ENCODE data around the gene NTNG2. TPM values are rescaled to one million over a fixed set of nuclear protein-coding genes. Genes with fewer than 3 reads are reported as not detected.

Gene NTNG2
- total and polyA plus RNA-seq, 10 of the 15 experiments (the other 5 are each of a cell fraction or from before 2014, with no cell fraction given) = 0.37 to 0.79 (median 0.45) TPM; not detected in 6

- 19% methylated on average over 16 of the region's 16 CpGs for WGBS (ENCODE audit: insufficient coverage, insufficient replicate concordance, low lambda C conversion rate, missing lambda C conversion rate)
- Histone ChIP-seq H3K9ac (ENCODE audit: control insufficient read depth, insufficient read depth, low read length) (no peak overlapping the region), H4K20me1 (ENCODE audit: control insufficient read depth, insufficient read depth) (no peaks in the 10 kb centered on the region), H3K27me3 (replicated peaks in 1 of 2; ENCODE audit: control insufficient read depth in 2 of 2, insufficient read depth in 2 of 2, low read length in 1 of 2) (peaks cover 4 to 19% of the 10 kb centered on the region in 2 experiments), H3K36me3 (ENCODE audit: control insufficient read depth in 2 of 2, insufficient read depth in 2 of 2, low read length in 1 of 2) (no peaks in the 10 kb centered on the region), H3K4me1 (ENCODE audit: control insufficient read depth, insufficient read depth, low read length) (no peaks in the 10 kb centered on the region), H3K4me2 (ENCODE audit: control insufficient read depth, insufficient read depth) (no peak overlapping the region), H2AFZ (ENCODE audit: control insufficient read depth, low read depth, low read length) (no peak overlapping the region), H3K27ac (ENCODE audit: control insufficient read depth, insufficient read depth) (no peak overlapping the region), H3K4me3 (no peak overlapping the region), H3K9me3 (replicated peaks; ENCODE audit: control insufficient read depth, insufficient read depth, low read length) (no peaks in the 10 kb centered on the region), H3K79me2 (ENCODE audit: control insufficient read depth, insufficient read depth, low read length) (no peaks in the 10 kb centered on the region)
- DNase-seq (ENCODE audit: low read depth, low spot score) = no peak
- POLR2A ChIA-PET = no interaction called here
- CTCF ChIA-PET = interaction anchor here (1.1 to 8.4 kb wide), 2 partner anchors 71 to 72 kb away, joined by 3 to 155 read pairs; no protein-coding TSS in a partner anchor
- FAIRE-seq = no peak
- intact Hi-C loops (cut with micrococcal nuclease; ENCODE audit: unreplicated experiment) (no loop called here), in situ Hi-C loops (cut with MboI) (no loop called here)
- BruUV-seq (replicated peaks) = no TSS peak
- RAD21 ChIA-PET (ENCODE audit: unreplicated experiment) = interaction anchor here (1.2 kb wide), 1 partner anchor 72 kb away, joined by 4 read pairs; no protein-coding TSS in a partner anchor
- TF ChIP-seq BCL11A (IDR thresholded peaks at IDR 0.05; ENCODE audit: low read depth, low read length) (no peak), RB1 (IDR thresholded peaks at IDR 0.05; ENCODE audit: borderline replicate concordance) (no peak), BRCA1 (IDR thresholded peaks at IDR 0.05; ENCODE audit: low read depth, low read length) (no peak), TCF3 (IDR thresholded peaks at IDR 0.05; ENCODE audit: borderline replicate concordance, insufficient read depth, low read depth, low read length) (no peak), JUND (IDR thresholded peaks at IDR 0.05; ENCODE audit: low read depth, low read length) (no peak), FOXK2 (IDR thresholded peaks at IDR 0.05) (no peak), POU2F2 (IDR thresholded peaks at IDR 0.05; ENCODE audit: borderline replicate concordance, low read depth, low read length) (no peak)
- ATAC-seq = no peak
- SMC1A ChIA-PET (ENCODE audit: uncharacterized antibody, unreplicated experiment) = no interaction called here
These were observed 2.9 kb downstream of the NTNG2 start for GRCh38 chr9:132164604-132165362.

GRCh38 chr9:132166599-132166998 is 4.7 kb downstream of the NTNG2 start:
- ChIA-PET POLR2A (no interaction called here), SMC1A (ENCODE audit: uncharacterized antibody, unreplicated experiment) (no interaction called here), RAD21 (ENCODE audit: unreplicated experiment) (interaction anchor here (0.8 kb wide), 1 partner anchor 70 kb away, joined by 3 read pairs; no protein-coding TSS in a partner anchor), CTCF (interaction anchor here (1.5 to 8.4 kb wide), 2 partner anchors 70 to 404 kb away, joined by 4 to 155 read pairs; no protein-coding TSS in a partner anchor)
- ATAC-seq (peak; percentile 73), FAIRE-seq (no peak), DNase-seq (ENCODE audit: low read depth, low spot score) (no peak)
- Histone ChIP-seq H3K9ac (ENCODE audit: control insufficient read depth, insufficient read depth, low read length) (no peak overlapping the region), H3K4me1 (ENCODE audit: control insufficient read depth, insufficient read depth, low read length) (no peaks in the 10 kb centered on the region), H3K4me2 (ENCODE audit: control insufficient read depth, insufficient read depth) (no peak overlapping the region), H2AFZ (ENCODE audit: control insufficient read depth, low read depth, low read length) (no peak overlapping the region), H3K9me3 (replicated peaks; ENCODE audit: control insufficient read depth, insufficient read depth, low read length) (no peaks in the 10 kb centered on the region), H3K4me3 (no peak overlapping the region), H3K27ac (ENCODE audit: control insufficient read depth, insufficient read depth) (no peak overlapping the region), H3K27me3 (replicated peaks in 1 of 2; ENCODE audit: control insufficient read depth in 2 of 2, insufficient read depth in 2 of 2, low read length in 1 of 2) (peaks cover 2 to 12% of the 10 kb centered on the region in 2 experiments), H3K36me3 (ENCODE audit: control insufficient read depth in 2 of 2, insufficient read depth in 2 of 2, low read length in 1 of 2) (no peaks in the 10 kb centered on the region), H4K20me1 (ENCODE audit: control insufficient read depth, insufficient read depth) (no peaks in the 10 kb centered on the region), H3K79me2 (ENCODE audit: control insufficient read depth, insufficient read depth, low read length) (no peaks in the 10 kb centered on the region)
- BruUV-seq (replicated peaks) = no TSS peak
- in situ Hi-C loops (cut with MboI) (no loop called here), intact Hi-C loops (cut with micrococcal nuclease; ENCODE audit: unreplicated experiment) (loop anchor here (2.0 kb wide), 1 partner anchor 404 kb away; no protein-coding TSS in a partner anchor)
- WGBS (ENCODE audit: insufficient coverage, insufficient replicate concordance, low lambda C conversion rate, missing lambda C conversion rate) = 21% methylated on average over 19 of the region's 19 CpGs
- TF ChIP-seq GATAD2B (conservative IDR thresholded peaks at IDR 0.05; ENCODE audit: low read depth) (no peak), ZNF24 (IDR thresholded peaks at IDR 0.05) (no peak), SMARCA5 (IDR thresholded peaks at IDR 0.05) (no peak), KDM1A (IDR thresholded peaks at IDR 0.05; ENCODE audit: borderline replicate concordance) (no peak), CTCF (IDR thresholded peaks at IDR 0.05 in 2 of 3, conservative IDR thresholded peaks at IDR 0.05 in 1 of 3; ENCODE audit: control insufficient read depth in 2 of 3, extremely low read depth in 1 of 3, insufficient read depth in 1 of 3, low read depth in 3 of 3, low read length in 3 of 3) (peak; percentile 16 to 37 (median 30); a peak in 3 of 6 replicates), RFX5 (IDR thresholded peaks at IDR 0.05; ENCODE audit: low read depth, low read length) (no peak), CREB1 (IDR thresholded peaks at IDR 0.05; ENCODE audit: low read depth) (no peak)
- TF ChIP-seq, protein P1, sequence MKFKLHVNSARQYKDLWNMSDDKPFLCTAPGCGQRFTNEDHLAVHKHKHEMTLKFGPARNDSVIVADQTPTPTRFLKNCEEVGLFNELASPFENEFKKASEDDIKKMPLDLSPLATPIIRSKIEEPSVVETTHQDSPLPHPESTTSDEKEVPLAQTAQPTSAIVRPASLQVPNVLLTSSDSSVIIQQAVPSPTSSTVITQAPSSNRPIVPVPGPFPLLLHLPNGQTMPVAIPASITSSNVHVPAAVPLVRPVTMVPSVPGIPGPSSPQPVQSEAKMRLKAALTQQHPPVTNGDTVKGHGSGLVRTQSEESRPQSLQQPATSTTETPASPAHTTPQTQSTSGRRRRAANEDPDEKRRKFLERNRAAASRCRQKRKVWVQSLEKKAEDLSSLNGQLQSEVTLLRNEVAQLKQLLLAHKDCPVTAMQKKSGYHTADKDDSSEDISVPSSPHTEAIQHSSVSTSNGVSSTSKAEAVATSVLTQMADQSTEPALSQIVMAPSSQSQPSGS (IDR thresholded peaks at IDR 0.05; ENCODE audit: low read length) = no peak
